Neural cell (in vitro differentiated cells): ENCODE measurements around the gene BCAS2. TPM values are rescaled to one million over a fixed set of nuclear protein-coding genes. Genes with fewer than 3 reads are reported as not detected.

Experiments used
- H2AFZ ChIP-seq: fragments of 200-600, 300-800 bp; sonication (generic), shearing (Covaris generic); 2 replicates; pipeline ENCODE4 v1.6.0; 2014; ENCODE audit warnings: low read depth, mild to moderate bottlenecking, antibody characterized with exemption, low read length, moderate library complexity
- H3F3A ChIP-seq: fragments of 200-600 bp; shearing (Covaris generic); 2 replicates; pipeline ENCODE4 v1.6.1; 2016; ENCODE audit warnings: mild to moderate bottlenecking, moderate library complexity, mixed read lengths, antibody characterized with exemption, low read length; ENCODE audit not compliant: insufficient read depth, poor library complexity, severe bottlenecking
- H3K27ac ChIP-seq: fragments of 200-600, 300-800 bp; sonication (generic), shearing (Covaris generic); 2 replicates; pipeline ENCODE4 v1.5.1; 2014; ENCODE audit warnings: mild to moderate bottlenecking, low read length, moderate library complexity
- H3K27me3 ChIP-seq: fragments of 300-800, 200-600 bp; sonication (generic), shearing (Covaris generic); 2 replicates; pipeline ENCODE4 v1.6.0; 2014; ENCODE audit warnings: mild to moderate bottlenecking, low read depth, low read length, moderate library complexity; ENCODE audit not compliant: insufficient read depth
- H3K36me3 ChIP-seq: fragments of 300-800, 200-600 bp; sonication (generic), shearing (Covaris generic); 2 replicates; pipeline ENCODE4 v1.5.1; 2014; ENCODE audit warnings: mild to moderate bottlenecking, antibody characterized with exemption, low read length, moderate library complexity; ENCODE audit not compliant: insufficient read depth
- H3K4me2 ChIP-seq: fragments of 300-800, 200-600 bp; sonication (generic), shearing (Covaris generic); 2 replicates; pipeline ENCODE4 v1.6.0; 2014; ENCODE audit warnings: mild to moderate bottlenecking, low read length
- H3K4me3 ChIP-seq: fragments of 300-800, 200-600 bp; sonication (generic), shearing (Covaris generic); 2 replicates; pipeline ENCODE4 v1.5.1; 2014; ENCODE audit warnings: mild to moderate bottlenecking, low read length, moderate library complexity
- H3K79me2 ChIP-seq: fragments of 200-600 bp; shearing (Covaris generic); replicated peaks from 2 replicates; pipeline ENCODE4 v1.6.0; 2014; ENCODE audit warnings: mild to moderate bottlenecking, low read length, moderate library complexity; ENCODE audit not compliant: insufficient read depth
- H3K9ac ChIP-seq: fragments of 300-800, 200-600 bp; sonication (generic), shearing (Covaris generic); 2 replicates; pipeline ENCODE4 v1.6.1; 2016; ENCODE audit warnings: mild to moderate bottlenecking, low read length, mixed read lengths
- H3K9me2 ChIP-seq: fragments of 200-600 bp; shearing (Covaris generic); 2 replicates; pipeline ENCODE4 v1.6.1; 2016; ENCODE audit warnings: mild to moderate bottlenecking, low read length, mixed read lengths; ENCODE audit not compliant: insufficient read depth
- H3K9me3 ChIP-seq: fragments of 200-600, 300-800 bp; sonication (generic), shearing (Covaris generic); 2 replicates; pipeline ENCODE4 v1.6.1; 2016; ENCODE audit warnings: mild to moderate bottlenecking, mixed run types, low read length, moderate library complexity, mixed read lengths
- H4K20me1 ChIP-seq: fragments of 200-600 bp; shearing (Covaris generic); 2 replicates; pipeline ENCODE4 v1.6.1; 2016; ENCODE audit warnings: mild to moderate bottlenecking, mixed run types; ENCODE audit not compliant: insufficient read depth
- EP300 ChIP-seq: fragments of 450-650 bp; conservative IDR thresholded peaks from 2 replicates; pipeline ENCODE4 v1.6.1; 2014; ENCODE audit warnings: antibody characterized with exemption, mild to moderate bottlenecking, moderate library complexity; ENCODE audit not compliant: poor library complexity, severe bottlenecking
- EZH2 ChIP-seq: fragments of 200-600, 300-800 bp; shearing (Covaris generic), sonication (generic); IDR thresholded peaks from 2 replicates; pipeline ENCODE4 v1.6.1; 2014; ENCODE audit warnings: antibody characterized with exemption, low read length, borderline replicate concordance, mild to moderate bottlenecking; ENCODE audit not compliant: insufficient read depth, poor library complexity, severe bottlenecking
- MXI1 ChIP-seq: fragments of 450-650 bp; conservative IDR thresholded peaks from 2 replicates; pipeline ENCODE4 v1.6.1; 2014; ENCODE audit warnings: antibody characterized with exemption, mild to moderate bottlenecking; ENCODE audit not compliant: poor library complexity, severe bottlenecking
- POLR2AphosphoS5 ChIP-seq: IDR thresholded peaks from 2 replicates; pipeline ENCODE4 v1.6.1; 2012
- RAD21 ChIP-seq: fragments of 450-650 bp; conservative IDR thresholded peaks from 2 replicates; pipeline ENCODE4 v1.6.1; 2014; ENCODE audit warnings: antibody characterized with exemption, mild to moderate bottlenecking, moderate library complexity
- SMC3 ChIP-seq: fragments of 450-650 bp; conservative IDR thresholded peaks from 2 replicates; pipeline ENCODE4 v1.6.1; 2014; ENCODE audit warnings: antibody characterized with exemption, mild to moderate bottlenecking, moderate library complexity; ENCODE audit not compliant: poor library complexity
- TAF1 ChIP-seq: IDR thresholded peaks from 2 replicates; pipeline ENCODE4 v1.6.1; 2012; ENCODE audit warnings: low read depth
- polyA minus RNA-seq: library from RNA; depleted of rRNA, polyadenylated mRNA; stranded (reverse); fragments of >200 nt; gene quantifications from 2 replicates; pipeline ENCODE4 v1.2.3, GENCODE V29; 2014
- polyA plus RNA-seq: library from polyadenylated mRNA; depleted of rRNA; stranded (reverse); fragments of >200 nt; gene quantifications from 2 replicates; pipeline ENCODE4 v1.2.3, GENCODE V29; 2014
- TF ChIP-seq, protein P1 (sequence below): fragments of 450-650 bp; IDR thresholded peaks from 2 replicates; pipeline ENCODE4 v1.5.1; 2014; ENCODE audit warnings: antibody characterized with exemption, mild to moderate bottlenecking, moderate library complexity; ENCODE audit not compliant: poor library complexity, severe bottlenecking
- TF ChIP-seq, protein P2 (sequence below): IDR thresholded peaks from 2 replicates; pipeline ENCODE4 v1.6.1; 2012; ENCODE audit warnings: borderline replicate concordance

The BCAS2 gene
- polyA plus RNA-seq (129 and 149 TPM in 2 replicates), polyA minus RNA-seq (71.6 and 85.9 TPM in 2 replicates)

DNA sequence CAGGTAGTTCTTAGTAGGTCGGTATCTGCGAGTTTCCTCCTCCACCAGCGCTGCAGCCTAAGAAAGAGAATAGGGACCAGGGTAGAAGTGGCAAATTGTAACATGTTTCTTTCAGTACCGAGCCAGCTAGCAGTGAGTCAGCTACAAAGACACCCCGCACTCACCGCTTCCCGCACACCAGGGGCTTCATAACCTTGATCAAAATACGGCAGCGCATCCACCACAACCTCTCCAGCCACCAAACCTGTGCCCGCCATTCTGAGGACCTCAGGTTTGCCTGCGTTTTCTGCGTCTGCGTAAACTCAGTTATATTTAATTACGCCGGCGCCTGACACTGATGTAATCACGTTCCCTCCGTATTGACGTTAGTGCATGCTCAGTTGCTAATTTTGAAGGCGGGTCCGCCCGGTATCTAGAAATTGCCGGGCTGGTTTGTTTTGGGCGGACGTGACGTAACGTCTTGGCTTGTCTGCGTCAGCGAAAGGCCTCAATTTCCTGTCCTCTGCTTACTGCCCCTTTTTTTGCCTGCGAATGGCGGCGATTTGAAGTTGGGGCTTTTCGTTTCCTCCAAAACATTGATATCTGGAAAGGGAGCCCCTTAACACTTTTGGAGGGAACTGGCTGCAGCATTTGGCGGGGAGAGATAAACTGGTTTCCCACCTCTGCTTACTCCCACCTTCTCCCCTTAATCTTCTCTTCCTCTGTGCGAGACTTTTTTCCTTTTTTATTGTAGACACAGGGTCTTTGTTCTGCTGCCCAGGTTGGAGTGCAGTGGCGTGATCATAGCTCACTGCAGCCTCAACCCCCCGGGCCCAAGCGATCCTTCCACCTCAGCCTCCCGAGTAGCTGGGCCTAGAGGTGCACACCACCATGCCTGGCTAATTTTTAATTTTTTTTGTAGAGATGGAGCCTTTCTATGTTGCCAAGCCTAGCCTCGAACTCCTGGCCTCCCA lies at the start of gene BCAS2:
BCAS2 (minus strand) TSS at position 281 of the 953 bp plus-strand sequence; CDS start at position 257, 24 bp downstream.
- no peaks in the 10 kb centered on the region for H3K36me3 ChIP-seq
- H4K20me1 ChIP-seq = no peaks in the 10 kb centered on the region
- no peaks in the 10 kb centered on the region for H3K27me3 ChIP-seq
- TF ChIP-seq EP300 = peak; percentile 73
- peak; percentile 78 for TF ChIP-seq MXI1
- TF ChIP-seq, protein P1, sequence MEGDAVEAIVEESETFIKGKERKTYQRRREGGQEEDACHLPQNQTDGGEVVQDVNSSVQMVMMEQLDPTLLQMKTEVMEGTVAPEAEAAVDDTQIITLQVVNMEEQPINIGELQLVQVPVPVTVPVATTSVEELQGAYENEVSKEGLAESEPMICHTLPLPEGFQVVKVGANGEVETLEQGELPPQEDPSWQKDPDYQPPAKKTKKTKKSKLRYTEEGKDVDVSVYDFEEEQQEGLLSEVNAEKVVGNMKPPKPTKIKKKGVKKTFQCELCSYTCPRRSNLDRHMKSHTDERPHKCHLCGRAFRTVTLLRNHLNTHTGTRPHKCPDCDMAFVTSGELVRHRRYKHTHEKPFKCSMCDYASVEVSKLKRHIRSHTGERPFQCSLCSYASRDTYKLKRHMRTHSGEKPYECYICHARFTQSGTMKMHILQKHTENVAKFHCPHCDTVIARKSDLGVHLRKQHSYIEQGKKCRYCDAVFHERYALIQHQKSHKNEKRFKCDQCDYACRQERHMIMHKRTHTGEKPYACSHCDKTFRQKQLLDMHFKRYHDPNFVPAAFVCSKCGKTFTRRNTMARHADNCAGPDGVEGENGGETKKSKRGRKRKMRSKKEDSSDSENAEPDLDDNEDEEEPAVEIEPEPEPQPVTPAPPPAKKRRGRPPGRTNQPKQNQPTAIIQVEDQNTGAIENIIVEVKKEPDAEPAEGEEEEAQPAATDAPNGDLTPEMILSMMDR = no peak
- TF ChIP-seq TAF1 = peak; percentile 92
- TF ChIP-seq, protein P2, sequence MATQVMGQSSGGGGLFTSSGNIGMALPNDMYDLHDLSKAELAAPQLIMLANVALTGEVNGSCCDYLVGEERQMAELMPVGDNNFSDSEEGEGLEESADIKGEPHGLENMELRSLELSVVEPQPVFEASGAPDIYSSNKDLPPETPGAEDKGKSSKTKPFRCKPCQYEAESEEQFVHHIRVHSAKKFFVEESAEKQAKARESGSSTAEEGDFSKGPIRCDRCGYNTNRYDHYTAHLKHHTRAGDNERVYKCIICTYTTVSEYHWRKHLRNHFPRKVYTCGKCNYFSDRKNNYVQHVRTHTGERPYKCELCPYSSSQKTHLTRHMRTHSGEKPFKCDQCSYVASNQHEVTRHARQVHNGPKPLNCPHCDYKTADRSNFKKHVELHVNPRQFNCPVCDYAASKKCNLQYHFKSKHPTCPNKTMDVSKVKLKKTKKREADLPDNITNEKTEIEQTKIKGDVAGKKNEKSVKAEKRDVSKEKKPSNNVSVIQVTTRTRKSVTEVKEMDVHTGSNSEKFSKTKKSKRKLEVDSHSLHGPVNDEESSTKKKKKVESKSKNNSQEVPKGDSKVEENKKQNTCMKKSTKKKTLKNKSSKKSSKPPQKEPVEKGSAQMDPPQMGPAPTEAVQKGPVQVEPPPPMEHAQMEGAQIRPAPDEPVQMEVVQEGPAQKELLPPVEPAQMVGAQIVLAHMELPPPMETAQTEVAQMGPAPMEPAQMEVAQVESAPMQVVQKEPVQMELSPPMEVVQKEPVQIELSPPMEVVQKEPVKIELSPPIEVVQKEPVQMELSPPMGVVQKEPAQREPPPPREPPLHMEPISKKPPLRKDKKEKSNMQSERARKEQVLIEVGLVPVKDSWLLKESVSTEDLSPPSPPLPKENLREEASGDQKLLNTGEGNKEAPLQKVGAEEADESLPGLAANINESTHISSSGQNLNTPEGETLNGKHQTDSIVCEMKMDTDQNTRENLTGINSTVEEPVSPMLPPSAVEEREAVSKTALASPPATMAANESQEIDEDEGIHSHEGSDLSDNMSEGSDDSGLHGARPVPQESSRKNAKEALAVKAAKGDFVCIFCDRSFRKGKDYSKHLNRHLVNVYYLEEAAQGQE = peak; percentile 87
- no peak for TF ChIP-seq EZH2
- TF ChIP-seq RAD21 = peak; percentile 56
- peak; percentile 98 for TF ChIP-seq POLR2AphosphoS5
- peak; percentile 55 for TF ChIP-seq SMC3
- peaks cover 27% of the 10 kb centered on the region for H3K79me2 ChIP-seq
- H3K4me2 ChIP-seq = peak within 1 kb of the TSS; percentile 95
- H3K4me3 ChIP-seq = peak within 1 kb of the TSS; percentile 71
- H2AFZ ChIP-seq = peak within 1 kb of the TSS; percentile 95
- H3K9ac ChIP-seq = peak within 1 kb of the TSS; percentile 82
- H3K9me3 ChIP-seq = no peaks in the 10 kb centered on the region
- peak within 1 kb of the TSS; percentile 88 for H3K27ac ChIP-seq
- H3F3A ChIP-seq = no peaks in the 10 kb centered on the region
- H3K9me2 ChIP-seq = no peaks in the 10 kb centered on the region

DNA sequence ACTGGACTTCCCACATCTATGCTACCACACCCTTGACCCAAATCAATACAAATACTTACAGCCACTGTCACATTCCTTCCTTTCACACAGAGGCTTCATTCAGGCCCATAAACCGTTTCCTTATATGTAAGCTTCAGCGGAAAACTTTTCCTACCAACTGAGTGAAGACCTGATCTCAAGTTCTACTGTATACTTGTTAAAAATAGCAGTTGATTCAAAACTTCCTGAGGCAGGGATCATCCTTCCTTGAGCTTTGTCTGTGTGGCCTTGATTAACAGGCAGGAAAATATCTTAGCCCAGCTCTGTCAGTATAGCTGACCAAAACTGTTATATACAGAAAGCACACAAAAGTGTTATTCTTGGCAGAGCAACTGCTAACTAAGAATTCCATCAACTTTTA lies 45.7 kb upstream of the BCAS2 start:
- no peak overlapping the region for H3K4me2 ChIP-seq
- no peaks in the 10 kb centered on the region for H3K9me3 ChIP-seq
- H3K9me2 ChIP-seq = no peaks in the 10 kb centered on the region
- H3K4me3 ChIP-seq = no peak overlapping the region
- no peaks in the 10 kb centered on the region for H3F3A ChIP-seq
- no peaks in the 10 kb centered on the region for H3K36me3 ChIP-seq
- H3K79me2 ChIP-seq = no peaks in the 10 kb centered on the region
- no peaks in the 10 kb centered on the region for H4K20me1 ChIP-seq
- TF ChIP-seq EZH2 (no peak), EP300 (no peak), TAF1 (no peak), POLR2AphosphoS5 (no peak), RAD21 (no peak), SMC3 (no peak), MXI1 (no peak)
- no peaks in the 10 kb centered on the region for H3K27me3 ChIP-seq
- H3K9ac ChIP-seq = no peak overlapping the region
- no peak overlapping the region for H3K27ac ChIP-seq
- no peak overlapping the region for H2AFZ ChIP-seq
